ENCODE data around the gene COL13A1.

DNA sequence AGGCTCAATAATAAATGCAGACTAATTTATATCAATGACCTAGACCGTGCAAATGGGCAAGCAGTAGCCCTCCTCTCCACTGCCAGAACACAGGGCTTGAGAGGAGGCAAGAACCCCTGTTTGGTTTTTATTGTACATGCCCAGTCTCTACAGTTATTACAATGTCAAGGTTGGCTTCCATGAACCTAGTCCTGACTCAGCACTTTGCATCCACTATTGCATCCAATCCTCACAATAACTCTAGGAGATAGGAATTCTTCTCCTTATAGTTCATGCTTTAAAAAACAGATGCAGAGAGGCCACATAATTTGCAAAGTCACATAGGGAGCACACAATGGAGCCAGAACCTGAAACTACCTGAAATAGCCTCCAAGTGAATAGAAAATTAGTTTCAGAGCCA lies 7.0 kb upstream of the COL13A1 start:
- TF ChIP-seq, protein P1, sequence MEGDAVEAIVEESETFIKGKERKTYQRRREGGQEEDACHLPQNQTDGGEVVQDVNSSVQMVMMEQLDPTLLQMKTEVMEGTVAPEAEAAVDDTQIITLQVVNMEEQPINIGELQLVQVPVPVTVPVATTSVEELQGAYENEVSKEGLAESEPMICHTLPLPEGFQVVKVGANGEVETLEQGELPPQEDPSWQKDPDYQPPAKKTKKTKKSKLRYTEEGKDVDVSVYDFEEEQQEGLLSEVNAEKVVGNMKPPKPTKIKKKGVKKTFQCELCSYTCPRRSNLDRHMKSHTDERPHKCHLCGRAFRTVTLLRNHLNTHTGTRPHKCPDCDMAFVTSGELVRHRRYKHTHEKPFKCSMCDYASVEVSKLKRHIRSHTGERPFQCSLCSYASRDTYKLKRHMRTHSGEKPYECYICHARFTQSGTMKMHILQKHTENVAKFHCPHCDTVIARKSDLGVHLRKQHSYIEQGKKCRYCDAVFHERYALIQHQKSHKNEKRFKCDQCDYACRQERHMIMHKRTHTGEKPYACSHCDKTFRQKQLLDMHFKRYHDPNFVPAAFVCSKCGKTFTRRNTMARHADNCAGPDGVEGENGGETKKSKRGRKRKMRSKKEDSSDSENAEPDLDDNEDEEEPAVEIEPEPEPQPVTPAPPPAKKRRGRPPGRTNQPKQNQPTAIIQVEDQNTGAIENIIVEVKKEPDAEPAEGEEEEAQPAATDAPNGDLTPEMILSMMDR (IDR thresholded peaks at IDR 0.05; ENCODE audit: low read depth, low read length): no peak
- no peak for TF ChIP-seq POLR2A (IDR thresholded peaks at IDR 0.05; ENCODE audit: extremely low read depth, insufficient read length)
- no peak for TF ChIP-seq MAX (IDR thresholded peaks at IDR 0.05; ENCODE audit: low read depth, low read length)
